ENCODE data around the gene CTDP1.

- TF ChIP-seq CTCF (IDR thresholded peaks at IDR 0.05 in 4 of 5, conservative IDR thresholded peaks at IDR 0.05 in 1 of 5), result no peak
- TF ChIP-seq POLR2A (IDR thresholded peaks at IDR 0.05), result no peak
Observed at GRCh38 chr18:79771446-79772107, 92.0 kb downstream of the CTDP1 start.

Data from gastrocnemius medialis (tissue), 4 donors.